GM12878 (cell line): ENCODE results near the gene CSRP1. TPM values are rescaled to one million over a fixed set of nuclear protein-coding genes. Genes with fewer than 3 reads are reported as not detected.

Experiments used
- ATAC-seq: fragments of 200-7000 bp; cut with Tn5 transposase; 3 replicates; pipeline ENCODE4 v1.9.1; 2020; ENCODE audit warnings: mild to moderate bottlenecking, moderate library complexity
- BruUV-seq: library from RNA; stranded (reverse); fragments of 400-500 nt; replicated peaks from 2 replicates; lab custom pipeline; 2021; lab: Mats Ljungman, UMichigan
- CTCF ChIA-PET: fragments of 300-600 bp; sonication (Branson Sonifier 250); formaldehyde crosslinking; extraction: SDS; loops from one replicate; lab custom pipeline; 2021; ENCODE audit warnings: inconsistent platforms; lab: Yijun Ruan, JAX
- POLR2A ChIA-PET: fragments of 350-600 bp; formaldehyde crosslinking; extraction: SDS; loops from one replicate; lab custom pipeline; 2021; ENCODE audit warnings: inconsistent platforms; lab: Charles Lee
- RAD21 ChIA-PET: fragments of 300-600 bp; sonication (Branson Sonifier 250); formaldehyde crosslinking; loops from one replicate; lab custom pipeline; 2023; ENCODE audit warnings: antibody characterized with exemption; ENCODE audit not compliant: unreplicated experiment; lab: Charles Lee
- SMC1A ChIA-PET: fragments of 300-600 bp; sonication (Branson Sonifier 250); formaldehyde crosslinking; loops from one replicate; lab custom pipeline; 2023; ENCODE audit not compliant: unreplicated experiment, uncharacterized antibody; lab: Charles Lee
- DNase-seq: peaks from one replicate; pipeline ENCODE4 v3.0.0-alpha.2; 2011; ENCODE audit warnings: low read depth, low spot score
- FAIRE-seq: peaks from 3 replicates; lab custom pipeline; 2011; peaks lifted over from hg19 to GRCh38; lab: Jason Lieb, UNC
- H2AFZ ChIP-seq: 2 replicates; pipeline ENCODE4 v1.6.0; 2011; ENCODE audit warnings: low read depth, low read length, control low read depth; ENCODE audit not compliant: control insufficient read depth
- H3K27ac ChIP-seq: 2 replicates; pipeline ENCODE4 v1.5.1; 2011; ENCODE audit warnings: control low read depth; ENCODE audit not compliant: control insufficient read depth, insufficient read depth
- H3K27me3 ChIP-seq, 2 experiments: replicated peaks in 1 of 2; 2 replicates each; pipeline versions ENCODE4 v1.6.0 to v1.6.1; 2011; ENCODE audit warnings: low read length in 1 of 2; ENCODE audit not compliant: control insufficient read depth in 2 of 2, insufficient read depth in 2 of 2
- H3K36me3 ChIP-seq, 2 experiments: 2 replicates each; pipeline ENCODE4 v1.5.1; 2011; ENCODE audit warnings: low read length in 1 of 2; ENCODE audit not compliant: control insufficient read depth in 2 of 2, insufficient read depth in 2 of 2
- H3K4me1 ChIP-seq: 2 replicates; pipeline ENCODE4 v1.6.1; 2011; ENCODE audit warnings: mild to moderate bottlenecking, low read length, moderate library complexity, mixed read lengths; ENCODE audit not compliant: control insufficient read depth, insufficient read depth
- H3K4me2 ChIP-seq: 2 replicates; pipeline ENCODE4 v1.6.0; 2011; ENCODE audit warnings: control low read depth; ENCODE audit not compliant: control insufficient read depth, insufficient read depth
- H3K4me3 ChIP-seq: fragments of 200-600 bp; sonication (generic); 2 replicates; pipeline ENCODE4 v1.5.1; 2016
- H3K79me2 ChIP-seq: 2 replicates; pipeline ENCODE4 v1.6.0; 2011; ENCODE audit warnings: low read length; ENCODE audit not compliant: control insufficient read depth, insufficient read depth
- H3K9ac ChIP-seq: 2 replicates; pipeline ENCODE4 v1.8.0; 2011; ENCODE audit warnings: low read length, control low read depth, mixed read lengths; ENCODE audit not compliant: control insufficient read depth, insufficient read depth
- H3K9me3 ChIP-seq: replicated peaks from 3 replicates; pipeline ENCODE4 v1.5.1; 2011; ENCODE audit warnings: mild to moderate bottlenecking, low read length; ENCODE audit not compliant: control insufficient read depth, insufficient read depth
- H4K20me1 ChIP-seq: 2 replicates; pipeline ENCODE4 v1.6.0; 2011; ENCODE audit not compliant: control insufficient read depth, insufficient read depth
- CHD2 ChIP-seq: IDR thresholded peaks from 2 replicates; pipeline ENCODE4 v1.6.1; 2011; ENCODE audit warnings: low read depth, low read length, improper control_type of control experiment, borderline replicate concordance
- IKZF1 ChIP-seq: fragments of 450-650 bp; conservative IDR thresholded peaks from 2 replicates; pipeline ENCODE4 v1.6.1; 2017; ENCODE audit warnings: antibody characterized with exemption, mild to moderate bottlenecking
- LARP7 ChIP-seq: fragments of 450-650 bp; IDR thresholded peaks from 2 replicates; pipeline ENCODE4 v1.6.1; 2017; ENCODE audit warnings: mild to moderate bottlenecking
- MXI1 ChIP-seq: fragments of 150-350 bp; IDR thresholded peaks from 2 replicates; pipeline ENCODE4 v1.6.1; 2011; ENCODE audit warnings: low read depth, mild to moderate bottlenecking, inconsistent platforms, low read length, improper control_type of control experiment
- NFYB ChIP-seq: IDR thresholded peaks from 2 replicates; pipeline ENCODE4 v1.6.1; 2011; ENCODE audit warnings: low read depth, mild to moderate bottlenecking, low read length, improper control_type of control experiment, moderate library complexity; ENCODE audit not compliant: insufficient read depth
- NR2F1 ChIP-seq: fragments of 450-650 bp; conservative IDR thresholded peaks from 2 replicates; pipeline ENCODE4 v1.6.1; 2017; ENCODE audit warnings: mild to moderate bottlenecking
- PAX5 ChIP-seq: IDR thresholded peaks from 2 replicates; pipeline ENCODE4 v1.6.1; 2011; ENCODE audit warnings: low read depth, low read length, borderline replicate concordance
- SRF ChIP-seq, 2 experiments: IDR thresholded peaks; 2 replicates each; pipeline ENCODE4 v1.6.1; 2011; ENCODE audit warnings: low read depth in 2 of 2, low read length in 2 of 2, mild to moderate bottlenecking in 1 of 2, moderate library complexity in 1 of 2
- WGBS: methylation state at CpG from one replicate; pipeline ENCODE4 v1.1.6; 2016; ENCODE audit warnings: low lambda C conversion rate; ENCODE audit not compliant: insufficient replicate concordance, insufficient coverage; ENCODE audit errors: missing lambda C conversion rate; 5-methylcytosine and 5-hydroxymethylcytosine counted together
- in situ Hi-C: fragments of 300-500 bp; cut with MboI; formaldehyde crosslinking; loops from 9 replicates; pipeline ENCODE4 v1.14.3; 2018; ENCODE audit warnings: mixed read lengths
- intact Hi-C: fragments of 100-400 bp; cut with micrococcal nuclease; formaldehyde crosslinking; loops from one replicate; pipeline ENCODE4 v1.14.2; 2022; ENCODE audit not compliant: unreplicated experiment
- polyA plus RNA-seq, 11 experiments: library from polyadenylated mRNA; depleted of rRNA in 4 of 11; unstranded in 6 of 11; stranded (reverse) in 5 of 11; fragments of >200 nt; fragmentation: Nextera tagmentation in 4 of 11; fragmentation: Illumina TruSeq in 1 of 11; extraction: Ambion mirVana in 4 of 11; extraction: Trizol in 1 of 11; gene quantifications; 1 replicate in 1 of 11; 2 replicates in 10 of 11; pipeline versions ENCODE4 v1.2.1 to v1.2.3, GENCODE V29; 2011 to 2016; ENCODE audit warnings: inconsistent platforms in 2 of 11, missing spikeins in 2 of 11, low read depth in 1 of 11
- total RNA-seq, 4 experiments: library from RNA; depleted of rRNA in 3 of 4; stranded (reverse); fragments of >200 nt in 3 of 4; fragmentation: Illumina TruSeq in 1 of 4; extraction: Trizol in 1 of 4; gene quantifications; 2 replicates each; pipeline versions ENCODE4 v1.2.1 to v1.2.3, GENCODE V29; 2013 to 2021
- TF ChIP-seq, protein P1 (sequence below): fragments of 450-650 bp; formaldehyde crosslinking; IDR thresholded peaks from 2 replicates; pipeline ENCODE4 v1.5.0; 2022; ENCODE audit warnings: mild to moderate bottlenecking, missing genetic modification characterization

CSRP1 gene
- total and polyA plus RNA-seq, 10 of the 15 experiments (the other 5 are each of a cell fraction or from before 2014, with no cell fraction given): 23.4 to 99.2 (median 80.7) TPM

DNA sequence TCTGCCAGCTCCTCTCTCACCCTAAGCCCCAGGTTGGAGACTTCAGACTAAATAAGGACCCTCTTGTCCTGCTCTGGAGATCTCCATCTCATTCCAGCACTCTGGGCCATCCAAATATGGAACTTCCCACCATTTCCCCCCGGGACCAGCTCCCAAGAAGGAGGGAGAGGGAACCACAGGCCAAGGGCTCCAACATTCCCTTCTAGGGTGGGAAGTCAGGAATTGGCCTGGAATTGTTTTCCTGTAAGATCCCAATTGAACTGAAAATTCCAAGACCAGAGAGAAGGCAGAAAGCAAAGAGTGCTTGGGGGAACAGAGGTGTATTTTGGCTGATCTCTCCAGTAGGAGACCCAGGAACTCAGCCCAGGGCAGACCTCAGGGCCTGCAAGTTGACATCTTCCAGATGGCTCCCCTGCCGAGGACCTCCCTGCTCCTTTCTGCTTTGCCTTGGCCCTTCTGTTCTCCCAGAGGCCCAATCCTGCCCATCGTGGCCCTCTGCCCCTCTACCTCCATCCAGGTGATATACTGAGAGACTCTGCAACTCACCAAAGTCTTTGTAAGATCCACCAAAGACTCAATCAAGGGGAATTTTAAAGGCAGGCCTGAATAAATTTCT, 14.9 kb downstream of the CSRP1 start:
- no peaks in the 10 kb centered on the region; the same call in 2 of the 3 replicates for H3K9me3 ChIP-seq
- H3K4me3 ChIP-seq: no peak overlapping the region
- in situ Hi-C loops: no loop called here
- CTCF ChIA-PET: interaction anchor here (2.7 to 17.1 kb wide), 3 partner anchors 10 to 22 kb away, joined by 13 to 814 read pairs (median 198); partner anchors contain the start of gene CSRP1
- SMC1A ChIA-PET: interaction anchor here (2.0 to 17.2 kb wide), 2 partner anchors 10 to 16 kb away, joined by 7 to 514 read pairs; partner anchors contain the start of gene CSRP1
- no peak for ATAC-seq
- no TSS peak for BruUV-seq
- no peaks in the 10 kb centered on the region for H3K27me3 ChIP-seq
- H3K36me3 ChIP-seq: peaks cover 13 to 29% of the 10 kb centered on the region in 2 experiments; a peak in 3 of 4 replicates
- H3K9ac ChIP-seq: no peak overlapping the region
- H3K4me1 ChIP-seq: no peaks in the 10 kb centered on the region
- intact Hi-C loops: no loop called here
- H3K79me2 ChIP-seq: no peaks in the 10 kb centered on the region
- no peak overlapping the region for H3K4me2 ChIP-seq
- POLR2A ChIA-PET: interaction anchor here (1.0 kb wide), 1 partner anchor 10 kb away, joined by 3 read pairs; no protein-coding TSS in a partner anchor
- RAD21 ChIA-PET: interaction anchor here (1.2 kb wide), 1 partner anchor 20 kb away, joined by 6 read pairs; no protein-coding TSS in a partner anchor
- no peaks in the 10 kb centered on the region for H4K20me1 ChIP-seq
- WGBS: 81% methylated on average over 3 of the region's 3 CpGs
- no peak overlapping the region for H2AFZ ChIP-seq
- no peak for FAIRE-seq
- no peak for TF ChIP-seq IKZF1
- TF ChIP-seq, all 136 proteins: peak for 0
- no peak for DNase-seq
- no peak overlapping the region for H3K27ac ChIP-seq

DNA sequence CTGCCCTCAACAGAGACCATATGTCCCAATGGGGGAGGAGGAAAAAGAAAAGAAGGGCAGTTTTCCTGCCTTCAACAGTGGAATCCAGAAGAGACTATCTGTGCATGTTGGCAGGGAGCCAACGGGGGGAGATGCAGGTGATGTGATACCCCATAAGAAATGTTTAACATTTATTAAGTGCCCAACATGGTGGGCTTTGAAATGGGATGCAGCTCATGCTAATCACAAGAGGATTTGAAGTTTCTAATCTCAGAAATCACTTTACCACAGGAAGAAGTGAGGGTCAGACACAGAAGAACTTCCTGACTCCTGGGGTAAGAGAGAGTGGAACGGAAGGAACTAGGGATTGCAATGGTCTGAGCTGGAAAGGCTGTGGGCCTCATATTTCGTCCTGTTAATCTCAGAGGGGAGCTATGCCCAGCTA, 16.2 kb downstream of the CSRP1 start:
- Histone ChIP-seq H3K27me3 (no peaks in the 10 kb centered on the region), H3K4me3 (no peak overlapping the region), H3K36me3 (peaks cover 13 to 32% of the 10 kb centered on the region in 2 experiments; a peak in 3 of 4 replicates), H3K4me2 (no peak overlapping the region), H3K27ac (no peak overlapping the region), H4K20me1 (no peaks in the 10 kb centered on the region), H2AFZ (no peak overlapping the region), H3K79me2 (no peaks in the 10 kb centered on the region), H3K9ac (no peak overlapping the region), H3K4me1 (no peaks in the 10 kb centered on the region), H3K9me3 (no peaks in the 10 kb centered on the region; the same call in 2 of the 3 replicates)
- POLR2A ChIA-PET: interaction anchor here (1.0 to 1.4 kb wide), 2 partner anchors 12 to 13 kb away, joined by 3 read pairs; no protein-coding TSS in a partner anchor
- RAD21 ChIA-PET: no interaction called here
- in situ Hi-C loops: no loop called here
- SMC1A ChIA-PET: interaction anchor here (2.0 to 17.2 kb wide), 2 partner anchors 8 to 18 kb away, joined by 7 to 514 read pairs; partner anchors contain the start of gene CSRP1
- CTCF ChIA-PET: interaction anchor here (1.7 to 17.1 kb wide), 4 partner anchors 9 to 43 kb away, joined by 3 to 814 read pairs (median 106); partner anchors contain the start of gene CSRP1
- no TSS peak for BruUV-seq
- ATAC-seq (no peak), DNase-seq (no peak), FAIRE-seq (no peak)
- 67% methylated on average over 3 of the region's 3 CpGs for WGBS
- intact Hi-C loops: no loop called here
- TF ChIP-seq NFYB (no peak), SRF (IDR thresholded peaks at IDR 0.05; ENCODE audit: low read depth in 2 of 2, low read length in 2 of 2) (no peak), LARP7 (no peak), MXI1 (no peak), CHD2 (no peak), PAX5 (no peak), NR2F1 (no peak)
- TF ChIP-seq, protein P1, sequence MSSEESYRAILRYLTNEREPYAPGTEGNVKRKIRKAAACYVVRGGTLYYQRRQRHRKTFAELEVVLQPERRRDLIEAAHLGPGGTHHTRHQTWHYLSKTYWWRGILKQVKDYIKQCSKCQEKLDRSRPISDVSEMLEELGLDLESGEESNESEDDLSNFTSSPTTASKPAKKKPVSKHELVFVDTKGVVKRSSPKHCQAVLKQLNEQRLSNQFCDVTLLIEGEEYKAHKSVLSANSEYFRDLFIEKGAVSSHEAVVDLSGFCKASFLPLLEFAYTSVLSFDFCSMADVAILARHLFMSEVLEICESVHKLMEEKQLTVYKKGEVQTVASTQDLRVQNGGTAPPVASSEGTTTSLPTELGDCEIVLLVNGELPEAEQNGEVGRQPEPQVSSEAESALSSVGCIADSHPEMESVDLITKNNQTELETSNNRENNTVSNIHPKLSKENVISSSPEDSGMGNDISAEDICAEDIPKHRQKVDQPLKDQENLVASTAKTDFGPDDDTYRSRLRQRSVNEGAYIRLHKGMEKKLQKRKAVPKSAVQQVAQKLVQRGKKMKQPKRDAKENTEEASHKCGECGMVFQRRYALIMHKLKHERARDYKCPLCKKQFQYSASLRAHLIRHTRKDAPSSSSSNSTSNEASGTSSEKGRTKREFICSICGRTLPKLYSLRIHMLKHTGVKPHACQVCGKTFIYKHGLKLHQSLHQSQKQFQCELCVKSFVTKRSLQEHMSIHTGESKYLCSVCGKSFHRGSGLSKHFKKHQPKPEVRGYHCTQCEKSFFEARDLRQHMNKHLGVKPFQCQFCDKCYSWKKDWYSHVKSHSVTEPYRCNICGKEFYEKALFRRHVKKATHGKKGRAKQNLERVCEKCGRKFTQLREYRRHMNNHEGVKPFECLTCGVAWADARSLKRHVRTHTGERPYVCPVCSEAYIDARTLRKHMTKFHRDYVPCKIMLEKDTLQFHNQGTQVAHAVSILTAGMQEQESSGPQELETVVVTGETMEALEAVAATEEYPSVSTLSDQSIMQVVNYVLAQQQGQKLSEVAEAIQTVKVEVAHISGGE (CRISPR knock-in tag): no peak
